IPS-NIHi7 (cell line): ENCODE data around the gene PTPN18.
"Not testable (repeated sequence)": the region's sequence is repeated elsewhere in the genome, so short reads cannot be mapped to it uniquely, and the experiment has no call there.

Experiments used
- DNase-seq: peaks from one replicate; pipeline ENCODE4 v3.0.0; 2012; ENCODE audit warnings: mixed read lengths; ENCODE audit errors: extremely low spot score

The PTPN18 gene

DNA sequence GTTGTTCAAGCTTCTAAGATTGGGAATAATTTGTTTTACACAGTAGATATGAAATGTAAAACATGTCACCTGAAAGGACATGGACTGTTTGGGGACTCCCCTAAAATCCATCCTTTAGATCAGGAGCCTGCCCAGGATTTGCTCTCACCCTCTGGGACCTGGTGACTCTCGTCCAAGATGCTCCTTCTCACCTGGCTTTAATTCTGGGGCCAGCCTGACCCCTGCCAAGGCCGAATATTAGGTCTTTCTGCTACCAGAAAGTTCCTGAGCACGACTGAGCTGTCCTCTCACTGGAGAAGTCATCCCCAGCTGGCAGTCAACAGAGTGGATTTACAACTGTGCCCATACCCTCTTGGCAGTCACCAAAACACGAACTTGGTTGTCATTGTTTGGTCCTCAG, 25.3 kb downstream of the PTPN18 start:
- DNase-seq, result no peak

GRCh38 chr2:130381619-130382018, 25.8 kb downstream of the PTPN18 start:
- no peak for DNase-seq

DNA sequence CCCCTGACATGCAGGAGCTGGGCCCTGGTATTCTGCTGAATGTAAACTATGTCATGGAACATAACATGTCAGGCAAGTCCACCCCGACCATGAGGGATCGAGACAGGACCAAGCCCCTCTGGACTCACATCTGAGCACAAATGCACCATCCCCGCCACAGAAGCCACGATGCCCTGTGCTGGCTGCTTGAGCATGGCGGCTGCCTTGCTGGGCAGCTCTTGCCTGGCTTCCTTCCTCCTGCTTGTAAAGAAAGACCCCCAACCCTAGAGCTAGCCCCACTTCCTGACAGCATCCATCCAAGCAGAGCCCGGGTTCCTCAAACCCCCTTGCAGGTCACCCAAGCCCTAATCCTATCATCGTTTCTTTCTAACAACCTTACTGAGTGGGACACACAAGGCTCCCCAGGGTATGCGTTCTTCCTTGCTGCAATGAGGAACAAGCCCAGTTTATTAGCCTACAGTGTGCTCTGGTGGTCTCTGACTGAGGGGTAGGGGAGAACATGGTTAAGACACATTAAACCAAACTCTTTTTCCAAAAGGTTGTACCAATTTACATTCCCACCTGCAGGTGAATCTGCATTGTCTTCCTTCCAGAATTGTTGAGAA, 26.6 kb downstream of the PTPN18 start:
- DNase-seq, result no peak

DNA sequence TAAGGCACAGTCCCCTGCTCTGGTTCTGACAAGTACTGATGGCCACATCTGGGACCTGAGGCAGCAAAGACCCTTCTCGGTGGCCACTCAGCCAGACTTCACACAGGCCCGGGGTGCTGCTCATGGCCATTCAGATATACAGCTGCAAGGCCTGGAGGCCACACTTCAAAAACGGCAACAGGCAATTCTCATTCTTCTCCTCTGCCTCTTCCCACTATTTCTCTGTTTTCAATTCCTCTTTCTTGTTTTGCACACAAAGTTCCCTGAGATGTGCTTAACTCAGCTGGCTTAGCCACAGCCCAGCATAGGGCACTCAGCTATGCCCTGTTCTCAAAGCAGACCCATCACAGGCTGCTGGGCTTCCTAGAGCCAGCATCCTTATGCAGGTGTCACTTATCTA, 29.9 kb downstream of the PTPN18 start:
- DNase-seq, result no peak

DNA sequence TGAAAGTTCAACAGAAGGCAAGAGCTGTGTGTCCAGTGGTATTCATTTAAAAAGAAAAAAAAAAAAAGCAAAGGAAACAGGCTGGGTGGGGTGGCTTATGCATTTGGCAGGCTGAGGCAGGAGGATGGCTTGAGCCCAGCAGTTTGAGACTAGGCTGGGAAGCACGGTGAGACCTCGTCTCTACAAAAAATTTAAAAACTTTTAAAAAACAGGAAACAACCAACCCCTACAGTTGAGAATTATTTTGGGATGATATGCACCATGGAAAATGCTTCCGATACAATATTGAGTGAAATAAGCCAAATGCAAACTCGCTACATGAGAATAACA, 31.2 kb downstream of the PTPN18 start:
- no peak for DNase-seq

GRCh38 chr2:130387804-130388203, 31.9 kb downstream of the PTPN18 start:
- DNase-seq, result no peak

DNA sequence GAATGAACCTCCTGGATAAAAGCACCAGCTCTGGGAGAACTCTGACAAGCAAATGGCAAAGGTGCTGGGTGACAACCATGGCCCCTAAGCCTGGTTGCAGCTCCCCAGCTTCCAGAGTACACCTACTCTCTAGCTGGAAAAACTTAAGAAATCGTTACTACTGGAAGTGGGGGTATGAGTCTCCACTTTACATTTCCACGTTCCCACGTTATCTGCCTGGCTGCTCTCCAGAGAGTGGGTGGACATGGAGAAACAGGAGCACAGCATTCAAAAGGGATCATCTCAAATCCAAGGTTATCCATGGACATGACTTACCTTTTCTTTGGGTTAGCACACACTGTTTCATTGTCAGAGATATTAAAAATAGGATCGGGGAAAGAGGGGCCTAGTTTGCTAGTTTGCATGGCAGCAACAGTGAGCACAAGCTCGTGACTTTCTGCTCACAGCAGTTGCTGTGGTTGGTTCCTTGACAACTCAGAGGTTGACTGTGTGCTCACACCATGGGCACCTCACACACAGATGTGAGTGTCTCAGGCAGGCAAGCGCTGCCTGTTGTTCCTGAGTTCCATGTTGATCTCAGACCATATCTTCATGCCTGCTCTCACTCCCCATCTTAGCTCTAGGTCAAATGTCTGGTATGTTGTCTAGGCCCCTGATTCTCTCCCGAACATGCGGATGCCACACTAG, 32.5 kb downstream of the PTPN18 start:
- no peak for DNase-seq

DNA sequence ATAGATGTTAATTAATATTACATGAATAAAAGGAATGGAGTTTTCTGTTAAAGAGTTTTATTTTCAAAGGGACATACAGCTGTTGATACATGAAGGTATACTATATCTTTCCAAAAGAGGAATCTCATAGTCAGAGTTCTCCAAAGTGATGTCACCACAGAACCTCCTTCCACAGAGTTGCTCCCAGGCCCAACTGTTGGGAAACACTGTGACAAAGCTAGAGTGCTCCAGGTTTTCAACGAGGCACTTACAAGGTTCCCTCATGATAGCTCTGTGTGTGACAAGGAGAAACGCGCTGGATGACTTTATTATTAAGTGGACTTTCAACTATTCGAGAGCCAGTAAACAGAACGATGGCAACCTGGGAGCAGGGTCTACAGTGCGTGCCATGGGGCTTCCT, 33.5 kb downstream of the PTPN18 start:
- DNase-seq, result no peak

GRCh38 chr2:130389783-130390182, 33.9 kb downstream of the PTPN18 start:
- DNase-seq, result peak; percentile 1

- no peak for DNase-seq
These were observed 34.7 kb downstream of the PTPN18 start for GRCh38 chr2:130390460-130391057.

- peak; percentile 73 for DNase-seq
These were observed 35.4 kb downstream of the PTPN18 start for GRCh38 chr2:130391058-130391871.

DNA sequence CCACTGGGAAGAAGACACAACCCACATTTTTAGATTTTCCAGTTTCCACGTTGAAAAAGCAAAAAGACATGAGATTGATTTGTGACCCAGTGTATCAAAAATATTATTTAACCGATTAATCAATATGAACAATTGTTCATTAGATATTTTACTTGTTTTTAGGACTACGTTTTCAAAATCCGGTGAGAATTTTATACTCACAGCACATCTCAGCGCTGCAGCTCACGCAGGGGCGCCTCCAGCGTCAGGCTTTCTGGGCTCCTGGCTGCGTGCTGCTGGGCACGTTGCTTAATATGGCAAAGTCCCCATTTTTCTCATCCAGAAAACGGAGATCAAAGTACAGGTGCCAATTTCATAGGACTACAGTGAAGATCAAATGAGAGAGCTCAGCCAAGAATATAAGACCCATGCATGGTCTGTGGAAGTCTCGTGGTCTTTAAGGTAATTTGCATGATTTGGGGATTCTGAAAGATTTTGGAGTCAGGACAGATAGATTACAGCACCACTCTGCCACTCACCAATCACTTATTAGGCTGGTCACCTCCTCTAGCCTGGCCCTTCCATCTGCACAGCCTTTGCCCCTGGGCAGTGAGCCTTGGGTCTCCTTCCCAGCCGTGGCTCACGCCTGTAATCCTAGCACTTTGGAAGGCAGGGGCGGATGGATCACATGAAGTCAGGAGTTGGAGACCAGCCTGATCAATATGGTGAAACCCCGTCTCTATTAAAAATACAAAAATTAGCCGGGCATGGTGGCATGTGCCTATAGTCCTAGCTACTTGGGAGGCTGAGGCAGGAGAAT, 36.2 kb downstream of the PTPN18 start:
- no peak for DNase-seq

DNA sequence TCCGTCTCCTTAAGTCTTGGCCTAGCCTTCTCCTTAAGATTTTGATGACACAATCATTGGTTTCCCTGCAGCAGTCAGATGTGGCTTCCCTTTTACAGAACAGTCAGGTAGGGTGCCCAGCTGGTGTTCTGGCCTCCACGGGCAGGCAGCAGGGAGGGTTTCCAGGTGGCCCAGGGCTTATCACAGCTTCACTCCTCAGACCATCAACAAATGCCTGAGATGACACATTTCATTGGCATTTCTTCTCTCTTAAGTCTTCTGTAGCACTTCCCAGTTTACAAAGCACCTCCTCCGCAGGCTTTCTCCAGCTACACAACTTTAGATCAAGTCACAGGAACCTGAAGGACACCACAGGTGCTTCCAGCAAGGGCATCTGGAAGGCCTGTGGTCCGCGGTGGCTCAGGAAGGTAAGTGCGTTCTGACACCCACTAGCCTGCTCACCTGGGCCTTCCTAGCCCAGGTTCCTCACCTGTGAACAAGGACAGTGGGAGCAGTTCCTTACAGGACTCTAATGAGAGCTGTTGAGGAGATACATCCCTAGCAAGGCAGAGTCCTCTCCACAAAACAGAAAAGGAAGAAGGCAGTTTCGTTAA, 37.6 kb downstream of the PTPN18 start:
- DNase-seq, result peak; percentile 62

DNA sequence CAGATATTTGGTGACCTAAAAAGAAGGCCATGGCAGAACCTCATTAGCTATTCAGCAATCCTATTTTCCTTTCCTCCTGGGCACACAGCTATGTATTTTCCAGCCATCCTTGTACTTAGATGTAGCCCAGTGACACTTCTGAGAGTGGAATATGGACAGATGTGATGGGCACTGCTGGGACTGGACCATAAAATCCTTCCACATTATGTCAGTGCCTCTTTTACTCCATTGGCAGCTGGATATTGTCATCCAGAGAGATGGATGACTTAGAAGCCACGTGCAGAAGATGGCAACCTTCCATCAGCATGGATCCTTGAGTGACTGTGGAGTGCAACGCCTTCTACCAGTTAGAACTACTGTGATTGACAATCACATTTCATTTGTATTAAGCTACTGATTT, 50.4 kb downstream of the PTPN18 start:
- DNase-seq, result not testable (repeated sequence)

DNA sequence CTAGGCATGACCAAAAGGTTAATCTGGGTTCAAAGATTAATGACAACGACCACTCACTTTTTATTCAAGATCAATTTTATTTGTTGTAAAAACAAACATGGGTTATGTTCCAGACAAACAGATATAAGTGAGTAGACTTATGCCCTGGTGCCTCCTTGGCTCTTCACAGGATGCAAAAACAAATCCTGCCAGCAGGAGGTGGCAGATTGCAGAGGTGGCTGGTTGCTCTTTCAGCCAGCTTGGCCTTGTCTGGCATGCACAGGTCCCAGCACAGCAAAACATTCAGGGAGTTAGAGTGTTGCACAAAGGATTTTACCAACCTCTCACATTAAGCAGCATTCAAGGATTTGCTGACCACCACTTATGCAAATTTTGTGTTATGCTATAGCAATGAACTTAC, 60.8 kb downstream of the PTPN18 start:
- DNase-seq, result not testable (repeated sequence)

DNA sequence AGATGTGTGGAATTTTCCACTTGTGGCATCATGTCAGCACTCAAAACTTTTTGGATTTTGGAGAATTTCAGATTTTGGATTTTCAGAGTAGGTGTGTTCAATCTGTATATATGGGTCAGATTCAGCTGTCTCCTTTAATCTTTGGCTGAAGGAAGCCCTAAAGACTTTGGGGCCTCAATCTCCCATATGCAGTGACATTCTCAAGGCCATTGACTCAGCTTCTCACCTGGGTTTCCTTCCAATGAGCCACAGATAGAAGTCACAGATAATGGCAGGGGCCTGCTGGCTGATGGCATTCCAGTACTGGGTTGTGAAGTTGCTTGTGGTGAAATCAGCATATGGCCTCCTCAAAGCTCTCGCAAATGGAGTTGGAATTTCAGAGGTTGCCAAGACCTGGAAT, 63.0 kb downstream of the PTPN18 start:
- DNase-seq, result not testable (repeated sequence)
